IPS-20b (cell line): ENCODE data around the gene RMND5B.
"Not testable (repeated sequence)": the region's sequence is repeated elsewhere in the genome, so short reads cannot be mapped to it uniquely, and the experiment has no call there.

Experiments used
- H3K27ac ChIP-seq: one replicate; pipeline ENCODE4 v1.5.1; 2013; ENCODE audit warnings: low read length
- H3K27me3 ChIP-seq: 2 replicates; pipeline ENCODE4 v1.6.1; 2013; ENCODE audit warnings: mild to moderate bottlenecking, low read length, inconsistent platforms; ENCODE audit not compliant: insufficient read depth
- H3K36me3 ChIP-seq: 2 replicates; pipeline ENCODE4 v1.6.1; 2013; ENCODE audit warnings: low read depth, mild to moderate bottlenecking, inconsistent platforms, low read length, moderate library complexity; ENCODE audit not compliant: insufficient read depth
- H3K4me1 ChIP-seq: 2 replicates; pipeline ENCODE4 v1.6.1; 2013; ENCODE audit warnings: mild to moderate bottlenecking, control low read depth, inconsistent platforms, low read length, moderate library complexity; ENCODE audit not compliant: insufficient read depth
- H3K4me3 ChIP-seq: 2 replicates; pipeline ENCODE4 v1.5.1; 2013; ENCODE audit warnings: mild to moderate bottlenecking, low read length, inconsistent platforms
- H3K9ac ChIP-seq: 2 replicates; pipeline ENCODE4 v1.6.1; 2013; ENCODE audit warnings: low read depth, mild to moderate bottlenecking, inconsistent platforms, low read length, moderate library complexity
- H3K9me3 ChIP-seq: 2 replicates; pipeline ENCODE4 v1.6.1; 2013; ENCODE audit warnings: mild to moderate bottlenecking, low read depth, low read length, inconsistent platforms; ENCODE audit not compliant: insufficient read depth

Gene RMND5B, protein sequence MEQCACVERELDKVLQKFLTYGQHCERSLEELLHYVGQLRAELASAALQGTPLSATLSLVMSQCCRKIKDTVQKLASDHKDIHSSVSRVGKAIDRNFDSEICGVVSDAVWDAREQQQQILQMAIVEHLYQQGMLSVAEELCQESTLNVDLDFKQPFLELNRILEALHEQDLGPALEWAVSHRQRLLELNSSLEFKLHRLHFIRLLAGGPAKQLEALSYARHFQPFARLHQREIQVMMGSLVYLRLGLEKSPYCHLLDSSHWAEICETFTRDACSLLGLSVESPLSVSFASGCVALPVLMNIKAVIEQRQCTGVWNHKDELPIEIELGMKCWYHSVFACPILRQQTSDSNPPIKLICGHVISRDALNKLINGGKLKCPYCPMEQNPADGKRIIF

DNA sequence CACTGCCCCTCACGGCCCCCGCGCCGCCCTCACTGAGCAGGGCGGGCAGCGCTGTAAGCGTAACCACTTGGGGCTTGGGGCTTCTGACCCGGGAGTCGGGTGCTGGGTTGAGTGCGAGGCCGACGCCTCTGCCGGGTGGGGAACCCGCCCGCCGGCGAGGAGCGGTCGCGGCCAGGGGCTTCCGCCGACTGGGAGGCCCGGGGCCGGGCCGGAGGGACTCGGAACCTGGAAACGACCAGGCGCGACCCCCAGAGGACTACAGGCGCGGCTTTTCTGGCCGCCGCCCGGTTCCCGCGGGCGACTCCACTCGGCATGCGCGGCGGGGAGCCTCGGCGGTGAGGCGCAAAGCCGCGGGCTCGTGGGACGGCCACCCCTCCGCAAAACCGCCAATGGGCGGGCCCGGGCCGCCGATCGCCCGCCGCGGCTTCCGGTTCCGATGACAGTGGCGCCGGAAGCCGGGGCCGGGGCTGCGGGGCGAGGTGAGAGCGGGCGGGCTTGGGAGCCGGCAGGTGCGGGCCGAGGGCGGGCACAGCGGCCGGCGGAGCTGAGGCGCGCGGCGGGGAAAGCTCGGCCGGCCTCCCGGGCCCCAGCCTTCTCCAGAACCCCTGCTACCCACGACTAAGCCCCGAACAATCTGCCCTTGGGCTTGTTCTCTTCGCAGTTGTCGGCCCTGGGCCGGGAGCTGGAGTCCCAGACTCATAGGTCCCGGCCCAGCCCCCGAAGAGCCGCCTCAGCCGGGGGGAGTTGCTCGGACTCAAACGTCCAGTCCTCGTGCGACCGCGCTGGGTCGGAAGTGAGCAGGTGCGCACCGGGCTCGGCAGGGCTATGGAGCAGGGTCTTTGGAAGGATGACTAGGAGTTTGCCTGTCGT lies at the start of gene RMND5B:
Gene RMND5B, plus strand, starts transcription at position 439 of the 870 bp plus-strand sequence. CDS start 7,106 bp downstream, outside the sequence.
- Histone ChIP-seq H3K36me3 (peaks cover 29% of the 10 kb centered on the region), H3K27ac (peak within 1 kb of the TSS; percentile 94), H3K4me1 (peaks cover 14% of the 10 kb centered on the region), H3K27me3 (no peaks in the 10 kb centered on the region), H3K9me3 (no peaks in the 10 kb centered on the region), H3K9ac (peak within 1 kb of the TSS; percentile 87), H3K4me3 (peak within 1 kb of the TSS; percentile 92)

DNA sequence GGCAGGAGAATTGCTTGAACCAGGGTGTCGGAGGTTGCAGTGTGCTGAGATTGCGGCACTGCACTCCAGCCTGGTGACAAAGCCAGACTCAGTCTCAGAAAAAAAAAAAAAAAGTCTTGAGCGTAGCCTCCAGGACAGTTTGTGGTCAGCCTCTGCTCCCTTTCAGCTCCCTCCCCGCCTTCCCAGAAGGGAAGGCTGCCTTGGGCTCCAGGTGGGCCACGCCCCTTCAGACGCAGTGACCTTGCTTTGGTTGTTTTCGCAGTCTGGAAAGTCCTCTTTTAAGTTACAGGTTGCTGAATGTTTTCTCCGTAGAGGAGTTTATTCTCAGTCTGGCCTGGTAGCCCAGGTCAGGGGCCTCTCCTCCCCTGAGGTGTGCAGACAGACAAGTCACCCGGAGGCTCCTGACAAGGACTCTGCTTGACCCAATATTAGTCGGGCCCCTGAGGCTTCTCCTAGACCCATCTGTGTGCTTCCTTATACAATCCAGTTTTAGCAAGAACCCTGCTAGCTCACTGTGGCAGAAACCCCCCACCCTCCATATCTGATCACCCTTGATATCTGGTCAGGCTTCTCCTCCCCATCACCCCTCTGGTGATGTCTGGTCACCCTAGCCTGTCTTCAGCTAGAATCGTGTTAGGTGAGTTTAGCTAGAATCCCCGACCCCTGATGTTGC lies 49.1 kb upstream of the RMND5B start:
- Histone ChIP-seq H3K36me3 (no peaks in the 10 kb centered on the region), H3K9ac (no peak overlapping the region), H3K9me3 (no peaks in the 10 kb centered on the region), H3K4me1 (no peaks in the 10 kb centered on the region; the same call in 1 of the 2 replicates), H3K4me3 (no peak overlapping the region), H3K27ac (no peak overlapping the region), H3K27me3 (no peaks in the 10 kb centered on the region)

DNA sequence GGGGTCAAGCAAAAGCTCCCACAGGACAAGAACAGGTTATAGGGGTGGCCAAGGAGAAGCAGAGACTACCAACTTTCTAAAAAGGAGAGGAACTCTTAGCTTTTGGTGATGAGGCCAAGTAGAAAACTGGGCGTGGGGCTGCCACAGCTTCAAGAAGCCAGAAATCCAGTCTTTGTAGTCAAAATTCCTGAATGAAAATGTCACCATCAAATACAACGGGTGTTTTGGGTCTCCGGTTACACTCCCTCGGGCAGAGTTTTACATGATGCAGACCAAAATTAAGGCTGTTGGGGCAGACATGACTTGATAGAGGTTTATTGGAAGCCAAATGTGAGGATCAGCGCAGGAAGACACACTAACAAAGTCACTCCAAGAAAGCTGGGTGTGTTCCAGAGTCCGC lies 46.9 kb upstream of the RMND5B start:
- Histone ChIP-seq H3K9me3 (no peaks in the 10 kb centered on the region), H3K4me3 (no peak overlapping the region), H3K27me3 (no peaks in the 10 kb centered on the region), H3K27ac (no peak overlapping the region), H3K4me1 (no peaks in the 10 kb centered on the region; the same call in 1 of the 2 replicates), H3K9ac (no peak overlapping the region), H3K36me3 (no peaks in the 10 kb centered on the region)

DNA sequence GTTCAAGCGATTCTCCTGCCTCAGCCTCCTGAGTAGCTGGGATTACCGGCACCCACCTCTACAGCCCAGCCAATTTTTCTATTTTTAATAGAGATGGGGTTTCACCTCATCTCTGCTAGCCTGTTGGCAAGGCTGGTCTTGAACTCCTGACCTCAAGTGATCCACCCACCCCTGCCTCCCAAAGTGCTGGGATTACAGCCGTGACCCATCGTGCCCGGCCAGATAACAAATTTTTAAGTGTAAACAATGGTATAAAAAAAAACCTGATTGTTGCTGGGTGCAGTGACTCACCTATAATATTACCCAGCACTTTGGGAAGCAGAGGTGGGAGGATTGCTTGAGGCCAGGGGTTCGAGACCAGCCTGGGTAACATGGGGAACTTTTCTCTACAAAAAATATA lies 45.5 kb upstream of the RMND5B start:
- Histone ChIP-seq H3K27me3 (no peaks in the 10 kb centered on the region), H3K9ac (no peak overlapping the region), H3K4me3 (no peak overlapping the region), H3K36me3 (no peaks in the 10 kb centered on the region), H3K4me1 (no peaks in the 10 kb centered on the region; the same call in 1 of the 2 replicates), H3K27ac (no peak overlapping the region), H3K9me3 (no peaks in the 10 kb centered on the region)

DNA sequence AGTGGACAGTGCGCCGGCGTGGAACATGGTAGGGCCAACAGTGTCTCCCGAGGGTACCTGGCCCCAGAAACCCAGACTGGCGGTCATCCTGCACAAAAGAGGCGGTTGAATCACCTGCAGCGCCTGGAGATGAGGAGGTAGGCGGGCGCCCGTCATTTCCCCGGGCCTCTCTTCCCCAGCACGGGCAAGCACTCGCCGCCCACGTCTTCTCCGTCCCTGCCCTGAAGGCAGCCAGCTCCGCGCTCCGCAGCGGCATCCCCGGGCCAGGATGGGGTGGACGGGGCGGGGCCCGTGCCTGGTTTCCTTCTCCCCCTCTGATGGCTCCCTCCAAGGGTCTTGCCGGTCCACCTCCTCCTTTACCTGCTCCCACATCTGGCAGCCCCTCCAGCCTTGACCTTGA lies 44.5 kb upstream of the RMND5B start:
- Histone ChIP-seq H3K27ac (no peak overlapping the region), H3K9me3 (no peaks in the 10 kb centered on the region), H3K4me3 (no peak overlapping the region), H3K36me3 (no peaks in the 10 kb centered on the region), H3K27me3 (no peaks in the 10 kb centered on the region), H3K9ac (no peak overlapping the region), H3K4me1 (no peaks in the 10 kb centered on the region; the same call in 1 of the 2 replicates)

DNA sequence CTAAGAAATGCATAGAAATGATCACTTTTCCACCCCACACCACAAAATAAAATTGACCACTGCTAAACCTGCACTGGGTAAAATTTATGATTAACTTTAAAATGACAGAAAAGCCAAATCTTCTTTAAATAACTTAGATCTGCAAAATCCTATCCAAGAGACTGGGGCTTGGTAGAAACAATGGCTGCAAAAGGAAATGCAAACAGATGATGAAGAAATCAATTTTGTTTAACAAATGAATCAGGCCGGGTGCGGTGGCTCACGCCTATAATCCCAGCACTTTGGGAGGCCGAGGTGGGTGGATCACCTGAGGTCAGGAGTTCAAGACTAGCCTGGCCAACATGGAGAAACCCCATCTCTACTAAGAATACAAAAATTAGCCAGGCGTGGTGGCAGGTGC lies 43.6 kb upstream of the RMND5B start:
- H3K9me3 ChIP-seq: not testable (repeated sequence)

DNA sequence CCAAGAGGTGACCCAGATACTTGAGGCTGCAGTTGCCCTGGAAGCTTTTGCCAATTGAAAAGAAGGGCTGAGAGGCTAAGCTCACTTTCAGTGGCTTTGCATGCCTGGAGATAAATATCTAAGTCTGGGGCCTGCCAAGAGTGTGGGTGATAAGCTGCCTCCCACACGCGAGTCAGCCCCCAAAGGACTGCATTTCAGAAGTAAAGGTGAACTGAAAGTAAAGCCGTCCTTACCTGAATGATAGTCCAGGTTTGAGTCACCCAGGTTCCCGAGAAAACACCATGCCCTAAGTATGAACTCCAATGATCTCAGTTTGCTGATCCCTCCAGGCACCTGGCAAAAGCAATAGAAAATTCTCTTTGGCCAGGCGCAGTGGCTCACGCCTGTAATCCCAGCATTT lies 40.0 kb upstream of the RMND5B start:
- Histone ChIP-seq H3K9ac (no peak overlapping the region), H3K4me1 (no peaks in the 10 kb centered on the region), H3K27me3 (no peaks in the 10 kb centered on the region), H3K9me3 (no peaks in the 10 kb centered on the region), H3K27ac (no peak overlapping the region), H3K4me3 (no peak overlapping the region), H3K36me3 (no peaks in the 10 kb centered on the region)

More for the DNA sequence above, 43.6 kb upstream of the RMND5B start:
- H3K27ac ChIP-seq, H3K4me1 ChIP-seq, H3K36me3 ChIP-seq, H3K4me3 ChIP-seq, H3K27me3 ChIP-seq, H3K9ac ChIP-seq: not testable (repeated sequence)

DNA sequence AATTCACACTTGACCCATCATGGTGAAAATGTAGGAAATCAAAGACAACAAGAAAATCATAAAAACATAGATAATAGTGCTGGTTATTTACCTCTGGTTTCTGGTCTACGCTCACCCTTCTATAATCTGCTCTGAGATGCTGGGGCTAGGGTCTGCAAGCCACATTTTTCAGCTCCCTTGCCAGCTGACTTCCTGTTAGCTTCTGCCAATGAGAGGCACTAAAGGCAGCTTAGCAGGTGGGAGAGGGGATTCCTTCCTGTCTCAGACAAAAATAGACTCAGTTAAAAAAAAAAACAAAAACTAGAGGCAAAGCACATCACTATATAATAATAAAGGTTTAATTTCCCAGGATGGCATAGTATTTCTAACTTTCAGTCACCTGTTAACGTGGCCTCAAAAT lies 37.7 kb upstream of the RMND5B start:
- no peaks in the 10 kb centered on the region for H3K27me3 ChIP-seq
- no peak overlapping the region for H3K9ac ChIP-seq
- H3K4me3 ChIP-seq: no peak overlapping the region
- H3K36me3 ChIP-seq: no peaks in the 10 kb centered on the region
- no peaks in the 10 kb centered on the region for H3K9me3 ChIP-seq
- H3K4me1 ChIP-seq: no peaks in the 10 kb centered on the region
- H3K27ac ChIP-seq: no peak overlapping the region

DNA sequence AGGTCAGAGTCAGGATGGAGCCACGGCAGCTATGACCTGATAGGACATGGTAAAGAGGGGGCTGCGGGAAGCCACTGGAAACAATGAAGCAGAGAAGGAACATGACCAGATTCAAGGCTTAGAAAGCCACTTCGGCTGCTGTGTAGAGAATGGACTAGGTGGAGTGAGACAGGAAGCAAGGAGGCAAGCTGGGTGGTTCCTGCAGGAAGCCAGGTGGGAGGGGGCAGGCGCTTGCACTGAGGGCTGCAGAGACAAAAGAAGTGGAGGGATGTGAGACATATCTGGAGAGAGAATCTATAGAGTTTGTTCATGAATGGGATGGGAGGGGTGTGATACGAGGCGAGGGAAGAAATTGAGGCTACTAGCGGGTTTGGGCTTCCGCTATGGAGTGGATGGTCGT lies 36.5 kb upstream of the RMND5B start:
- H3K36me3 ChIP-seq: no peaks in the 10 kb centered on the region
- H3K9me3 ChIP-seq: no peaks in the 10 kb centered on the region
- H3K27ac ChIP-seq: no peak overlapping the region
- no peaks in the 10 kb centered on the region for H3K27me3 ChIP-seq
- H3K9ac ChIP-seq: no peak overlapping the region
- no peaks in the 10 kb centered on the region for H3K4me1 ChIP-seq
- H3K4me3 ChIP-seq: no peak overlapping the region

DNA sequence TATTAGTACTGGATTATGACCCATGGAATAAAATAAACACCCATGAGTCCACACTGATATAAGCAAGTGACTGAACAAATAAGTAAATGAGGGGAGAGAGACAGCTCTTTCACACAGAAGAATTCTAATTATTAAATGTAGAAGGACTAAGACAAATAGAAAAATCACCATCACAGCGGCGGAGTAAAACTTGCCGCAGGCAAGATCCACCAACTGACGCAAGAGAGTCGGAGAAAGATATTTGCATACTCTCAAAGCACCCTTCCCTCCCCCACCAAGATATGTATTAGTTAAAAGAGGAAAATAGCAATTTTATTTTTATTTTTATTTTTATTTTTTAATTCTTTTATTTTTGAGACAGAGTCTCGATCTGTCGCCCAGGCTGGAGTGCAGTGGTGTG lies 32.1 kb upstream of the RMND5B start:
- H3K9ac ChIP-seq: no peak overlapping the region
- no peaks in the 10 kb centered on the region for H3K4me1 ChIP-seq
- no peak overlapping the region for H3K27ac ChIP-seq
- H3K4me3 ChIP-seq: no peak overlapping the region
- no peaks in the 10 kb centered on the region for H3K27me3 ChIP-seq
- H3K36me3 ChIP-seq: no peaks in the 10 kb centered on the region
- H3K9me3 ChIP-seq: no peaks in the 10 kb centered on the region

DNA sequence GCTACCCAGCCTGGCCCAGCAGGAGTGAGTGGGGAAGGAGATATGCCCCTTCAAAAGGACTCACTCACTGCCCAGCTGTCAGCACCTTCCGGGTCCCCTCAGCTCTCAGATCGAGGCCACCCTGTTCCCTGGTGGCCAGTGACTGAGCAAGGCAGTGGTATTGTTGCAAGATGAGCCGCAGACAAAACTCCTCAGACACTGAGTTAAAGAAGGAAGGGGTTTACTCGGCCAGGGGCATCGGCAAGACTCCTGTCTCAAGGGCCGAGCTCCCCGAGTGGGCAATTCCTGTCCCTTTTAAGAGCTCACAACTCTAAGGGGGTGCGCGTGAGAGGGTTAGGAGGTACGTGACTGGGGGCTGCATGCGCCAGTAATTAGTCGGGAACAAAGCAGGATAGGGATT lies 27.2 kb upstream of the RMND5B start:
- Histone ChIP-seq H3K27ac (no peak overlapping the region), H3K9ac (no peak overlapping the region), H3K27me3 (no peaks in the 10 kb centered on the region), H3K4me1 (no peaks in the 10 kb centered on the region), H3K36me3 (no peaks in the 10 kb centered on the region), H3K4me3 (no peak overlapping the region), H3K9me3 (no peaks in the 10 kb centered on the region)
